NCI-H510A treated with DMSO at 0.1 percent for 48 hours (cell line): ENCODE measurements around the gene ARSA.
A peak's percentile ranks its signal among the peaks of the same experiment; 100 is the strongest.
"Not testable (repeated sequence)": the region's sequence is repeated elsewhere in the genome, so short reads cannot be mapped to it uniquely, and the experiment has no call there.

Experiments
- DNase-seq: peaks from one replicate; lab custom pipeline; 2025; lab: John Stamatoyannopoulos, UW

The ARSA gene

DNA sequence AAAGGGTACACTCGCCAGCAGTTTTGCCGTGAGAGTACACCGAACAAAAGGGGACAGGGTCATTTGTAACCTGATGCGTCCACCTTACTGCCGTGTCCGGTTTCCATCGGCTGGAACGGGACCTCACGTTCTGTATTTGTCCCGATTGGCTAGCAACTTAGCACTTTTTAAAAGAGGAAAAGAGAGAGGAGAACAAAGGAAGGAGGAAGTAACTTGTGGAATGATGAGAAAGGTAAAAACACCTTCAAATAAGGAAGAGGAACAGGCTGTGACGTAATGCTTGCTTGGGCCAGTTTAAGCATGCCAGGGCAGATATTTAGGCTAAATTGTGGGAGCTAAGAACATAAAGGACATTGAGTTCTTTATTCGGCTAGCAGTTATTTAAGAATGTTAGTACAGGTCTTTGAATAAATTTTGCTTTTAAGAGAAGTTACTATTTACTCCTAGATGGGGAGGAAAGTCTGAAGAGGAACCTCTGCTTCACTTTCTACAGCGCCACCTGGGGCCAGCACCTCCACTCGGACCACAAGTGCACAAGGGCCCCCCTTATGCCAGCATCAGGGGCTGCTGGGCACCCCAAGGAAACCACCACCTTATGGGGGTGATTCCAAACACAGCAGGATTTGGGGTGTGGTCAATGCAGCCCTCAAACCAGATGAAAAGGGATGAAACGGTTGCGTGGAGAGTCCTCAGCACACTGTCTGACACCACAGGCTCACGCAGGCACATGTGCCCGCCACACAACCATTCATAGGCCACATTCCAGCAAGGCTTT, 5.8 kb downstream of the ARSA start:
- peak; percentile 48 for DNase-seq

DNA sequence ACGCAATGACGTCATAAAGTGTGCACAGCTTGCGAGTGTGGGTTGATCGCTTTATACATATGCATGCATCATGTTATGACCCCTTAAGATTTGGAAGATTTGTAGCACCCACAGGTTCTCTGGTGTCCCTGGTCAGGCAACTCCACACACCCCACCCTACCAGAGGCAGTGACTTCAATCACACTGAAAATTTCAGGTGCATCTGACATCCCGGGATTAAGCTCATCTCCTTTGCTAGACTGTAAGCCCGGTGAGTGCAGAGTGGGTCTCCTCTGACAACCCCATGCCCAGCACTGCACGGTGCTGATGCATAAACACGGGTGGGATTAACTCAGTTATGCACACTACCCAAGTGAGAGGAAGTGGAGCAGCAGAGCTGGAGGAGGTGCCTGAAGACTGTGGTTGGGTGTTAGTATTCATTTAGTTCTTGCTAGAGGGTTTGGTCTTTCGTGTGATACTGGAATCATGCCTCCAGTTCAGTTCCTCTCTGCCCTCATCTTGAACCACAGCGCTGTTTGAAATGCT, 6.5 kb downstream of the ARSA start:
- DNase-seq = no peak

DNA sequence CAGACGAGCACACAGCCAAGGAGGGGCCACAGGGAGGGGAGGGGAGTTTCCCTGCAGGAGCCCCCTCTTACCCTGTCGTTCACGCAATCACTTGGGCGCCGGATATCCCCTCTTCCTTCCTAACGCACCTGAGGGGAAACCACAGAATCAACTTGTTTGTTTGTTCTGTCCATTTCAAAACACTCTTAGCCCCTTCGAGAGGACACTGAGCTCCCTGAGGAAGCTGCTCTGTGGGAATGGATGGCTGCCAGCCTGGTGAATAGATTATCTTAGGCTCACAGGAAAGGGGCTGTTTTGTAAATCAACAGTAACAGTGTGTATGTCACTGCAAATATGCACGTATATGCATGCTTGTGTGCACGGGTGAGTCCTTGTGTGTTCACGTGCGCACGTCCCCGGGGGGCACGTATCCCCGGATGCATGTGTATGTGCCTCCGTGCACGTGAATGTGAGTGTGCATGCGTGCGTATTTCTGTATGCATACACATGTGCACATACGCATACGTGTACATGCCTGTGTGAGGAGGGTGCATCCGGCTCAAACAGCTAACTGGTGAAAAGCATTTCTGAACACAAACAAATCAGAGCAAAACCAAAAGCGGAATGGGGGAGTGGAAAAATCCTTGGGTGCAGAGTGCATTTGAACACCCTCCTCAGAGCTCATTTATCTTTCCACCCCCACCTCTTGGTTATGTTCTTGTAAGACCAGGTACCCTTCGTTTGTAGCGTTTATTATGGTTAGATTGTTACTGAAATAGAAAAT, 7.2 kb downstream of the ARSA start:
- peak; percentile 33 for DNase-seq

DNA sequence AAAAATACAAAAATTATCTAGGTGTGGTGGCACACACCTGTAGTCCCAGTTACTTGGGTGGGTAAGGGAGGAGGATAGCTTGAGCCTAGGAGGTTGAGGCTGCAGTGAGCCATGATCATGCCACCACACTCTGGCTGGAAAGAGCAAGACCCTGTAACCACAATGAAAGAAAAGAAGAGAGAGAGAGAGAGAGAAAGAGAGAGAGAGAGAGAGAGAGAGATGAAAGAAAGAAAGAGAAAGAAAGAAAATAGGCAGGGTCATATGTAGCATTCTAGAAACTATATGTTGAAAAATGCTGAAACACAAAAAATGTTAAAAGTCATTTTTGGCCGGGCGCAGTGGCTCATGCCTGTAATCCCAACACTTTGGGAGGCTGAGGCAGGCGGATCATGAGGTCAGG, 13.7 kb downstream of the ARSA start:
- DNase-seq = not testable (repeated sequence)

DNA sequence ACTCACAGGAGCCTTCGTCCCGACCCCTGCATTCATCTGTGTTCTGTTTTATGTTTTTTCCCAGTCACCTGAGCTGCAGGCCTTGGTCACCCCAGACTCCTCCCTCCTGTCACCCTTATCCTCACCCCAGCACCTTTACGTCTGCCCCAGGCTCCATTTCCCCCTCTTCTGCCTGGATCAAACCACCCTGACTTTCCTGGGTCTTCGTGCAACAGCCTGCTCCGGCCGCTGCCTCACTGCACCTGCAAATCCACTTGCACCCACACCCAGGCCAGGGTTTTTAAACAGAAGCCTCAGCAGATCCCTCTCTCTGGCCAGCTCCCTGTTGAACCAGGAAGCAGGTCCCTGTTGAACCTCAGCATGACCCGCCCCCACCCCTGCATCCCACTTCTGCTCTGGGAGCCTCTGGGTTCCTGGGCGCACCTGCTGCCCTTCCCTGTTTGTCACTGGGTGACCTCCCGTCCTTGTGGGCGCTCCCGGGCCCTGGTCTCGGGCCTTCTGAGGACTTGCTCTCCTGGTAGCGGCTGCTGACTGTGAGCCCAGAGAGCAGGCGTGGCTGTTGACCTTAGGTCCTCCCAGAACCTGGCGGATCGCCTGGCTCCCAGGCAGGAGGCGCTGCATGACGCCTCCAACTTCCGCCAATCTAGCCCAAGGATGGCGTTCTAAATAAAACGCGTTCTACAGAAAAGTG, 14.5 kb downstream of the ARSA start:
- peak; percentile 10 for DNase-seq

DNA sequence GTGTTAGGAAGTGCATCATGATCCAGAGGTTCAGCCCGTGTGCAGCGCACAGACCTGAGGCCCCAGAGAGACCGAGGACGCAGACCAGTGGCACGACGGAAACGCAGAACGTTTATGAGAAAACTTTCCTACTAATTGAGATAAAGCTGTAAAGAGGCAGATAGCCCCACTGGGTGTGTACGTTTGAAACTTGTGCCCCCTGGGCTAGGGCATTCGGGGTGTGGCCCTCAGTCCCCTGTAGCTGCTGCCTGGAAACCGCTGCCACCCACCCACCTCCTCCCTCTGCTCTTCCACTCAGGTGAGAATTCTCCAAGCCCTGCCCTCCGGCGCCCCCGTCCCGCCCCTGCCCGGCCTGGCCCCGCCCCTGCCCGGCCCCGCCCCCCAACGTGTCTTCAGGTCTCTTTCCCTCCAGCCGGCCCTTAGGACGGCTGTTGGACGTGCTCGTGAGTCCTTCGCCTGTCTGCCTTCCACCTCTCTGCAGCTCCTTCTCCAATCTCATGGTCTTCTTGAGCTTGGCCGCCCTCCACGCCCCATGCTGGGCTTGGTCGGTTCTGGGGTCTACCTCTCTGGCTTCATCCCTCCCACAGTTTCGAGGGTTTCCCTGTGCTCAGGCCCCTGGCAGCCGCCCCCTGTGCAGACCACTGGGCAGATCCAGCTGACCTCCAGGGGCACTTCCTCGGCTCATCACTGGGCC, 15.3 kb downstream of the ARSA start:
- no peak for DNase-seq

DNA sequence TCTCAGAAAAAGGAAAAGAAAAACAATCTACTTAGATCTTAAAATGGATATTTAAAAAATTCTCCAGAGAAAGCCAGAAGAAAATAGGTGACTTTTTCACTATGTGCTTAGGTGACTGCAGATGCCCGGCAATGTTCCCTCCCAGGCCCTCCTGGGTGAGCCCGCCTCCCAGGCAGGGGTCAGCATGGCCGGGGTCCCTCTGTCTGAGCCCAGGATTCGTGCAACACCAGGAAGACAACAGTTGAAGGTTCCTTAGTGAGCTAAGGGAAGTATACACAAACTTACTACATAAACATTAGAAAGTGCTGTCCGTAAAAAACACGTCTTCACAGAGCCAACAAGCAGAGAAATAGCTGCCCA, 15.8 kb downstream of the ARSA start:
- no peak for DNase-seq

DNA sequence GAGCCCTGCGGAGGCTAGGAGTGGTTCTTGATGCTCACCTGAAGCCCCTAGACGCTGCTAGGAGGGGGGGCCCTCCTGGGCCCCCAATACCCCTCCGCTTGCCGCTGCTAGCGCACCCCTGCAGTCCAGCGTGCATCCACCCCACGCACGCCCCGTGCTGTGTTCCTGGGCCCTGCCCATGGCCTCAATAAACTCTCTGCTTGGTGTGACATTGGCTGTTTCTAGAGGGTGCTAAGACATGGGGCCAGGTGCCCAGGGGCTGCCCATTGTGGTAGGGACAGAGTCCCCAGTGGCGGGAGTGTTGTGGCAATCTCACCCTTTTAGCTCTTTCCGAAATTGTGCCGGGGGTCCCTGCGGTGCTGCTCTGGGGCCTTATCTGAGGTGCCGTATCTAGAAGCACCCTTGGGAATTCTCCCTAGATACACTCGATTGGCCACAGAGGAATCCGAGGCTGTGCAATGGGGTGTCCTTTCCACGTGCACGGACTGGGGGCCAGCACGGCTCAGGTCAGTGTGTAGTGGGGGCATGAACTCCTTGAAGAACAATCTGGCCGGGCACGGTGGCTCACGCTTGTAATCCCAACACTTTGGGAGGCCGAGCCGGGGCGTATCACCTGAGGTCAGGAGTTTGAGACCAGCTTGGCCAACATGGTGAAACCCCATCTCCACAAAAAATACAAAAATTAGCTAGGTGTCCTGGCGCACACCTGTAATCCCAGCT, 16.5 kb downstream of the ARSA start:
- no peak for DNase-seq

DNA sequence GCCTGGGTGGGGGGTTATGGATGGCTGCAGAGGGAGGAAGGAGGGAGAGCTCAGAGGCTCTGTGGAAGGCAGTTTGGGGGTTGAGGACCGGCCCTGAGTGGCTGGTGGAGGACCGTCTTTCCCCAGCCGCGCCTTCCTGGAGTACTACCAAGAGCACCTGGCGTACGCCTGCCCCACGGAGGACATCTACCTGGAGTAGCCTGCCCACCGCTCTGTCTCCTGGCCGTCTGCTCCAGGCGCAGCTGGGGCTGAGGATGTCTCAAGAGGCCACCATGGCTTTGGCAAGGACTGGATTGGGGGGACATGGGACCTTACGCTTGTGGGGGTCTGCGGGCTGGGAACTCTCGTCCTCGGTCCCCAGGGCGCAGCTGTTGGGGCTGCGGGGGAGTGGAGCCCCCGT, 17.4 kb downstream of the ARSA start:
- DNase-seq = no peak

DNA sequence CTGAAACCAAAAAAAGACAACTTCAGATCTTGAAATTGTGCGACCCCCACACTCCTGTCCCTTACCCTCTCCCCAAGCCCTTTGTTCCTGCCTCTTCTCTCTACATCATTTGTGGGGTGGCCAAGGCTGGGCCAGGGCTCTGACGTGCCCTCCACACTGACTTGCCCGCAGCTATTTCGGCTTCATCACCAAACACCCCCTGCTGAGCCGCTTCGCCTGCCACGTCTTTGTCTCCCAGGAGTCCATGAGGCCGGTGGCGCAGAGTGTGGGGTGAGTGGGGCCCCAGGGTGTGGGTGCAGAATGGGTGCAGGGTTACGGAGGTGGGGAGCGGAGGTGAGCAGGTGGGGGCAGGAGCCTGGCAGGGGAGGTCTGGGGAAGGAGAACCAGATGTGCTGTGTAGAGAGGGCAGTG, 17.9 kb downstream of the ARSA start:
- no peak for DNase-seq

DNA sequence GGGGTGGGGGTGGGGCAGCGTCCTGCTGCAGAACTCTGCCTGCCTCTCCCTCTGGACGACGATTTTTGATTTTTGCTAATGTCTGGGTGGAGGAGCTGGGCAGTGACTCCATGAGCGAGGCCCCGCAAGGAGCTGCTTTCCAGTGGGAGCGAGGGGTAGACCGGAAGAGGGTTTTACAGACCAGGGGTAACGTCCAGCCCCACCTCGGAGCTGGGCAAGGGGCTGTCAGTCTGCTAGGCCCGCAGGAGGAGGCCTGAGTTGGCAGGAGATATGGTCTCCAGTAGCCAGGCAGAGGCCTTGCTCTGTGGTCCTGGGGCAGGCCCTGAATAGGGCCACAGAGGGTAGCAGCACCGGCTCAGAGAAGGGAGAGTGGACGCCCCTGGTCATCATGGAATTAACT, 18.4 kb downstream of the ARSA start:
- DNase-seq = no peak

DNA sequence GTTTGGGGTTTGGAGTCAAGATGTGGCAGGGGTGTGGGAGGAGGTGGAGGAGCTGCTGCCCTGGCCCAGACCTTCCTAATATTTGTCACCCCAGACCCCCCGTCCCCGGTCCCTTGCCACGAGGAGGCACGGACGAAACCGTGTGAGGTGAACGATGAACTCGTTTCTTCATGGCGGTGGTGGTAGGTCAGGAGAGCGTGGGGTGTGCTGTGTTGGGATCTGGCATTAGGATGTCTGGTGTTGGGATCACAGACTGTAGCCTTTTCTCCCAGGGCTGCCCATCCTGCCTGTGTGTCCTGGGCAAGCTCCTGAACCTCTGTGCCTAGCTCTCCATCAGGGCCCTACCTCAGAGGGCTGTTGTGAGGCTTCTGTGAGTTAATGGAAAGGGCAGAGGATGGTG, 19.0 kb downstream of the ARSA start:
- no peak for DNase-seq

DNA sequence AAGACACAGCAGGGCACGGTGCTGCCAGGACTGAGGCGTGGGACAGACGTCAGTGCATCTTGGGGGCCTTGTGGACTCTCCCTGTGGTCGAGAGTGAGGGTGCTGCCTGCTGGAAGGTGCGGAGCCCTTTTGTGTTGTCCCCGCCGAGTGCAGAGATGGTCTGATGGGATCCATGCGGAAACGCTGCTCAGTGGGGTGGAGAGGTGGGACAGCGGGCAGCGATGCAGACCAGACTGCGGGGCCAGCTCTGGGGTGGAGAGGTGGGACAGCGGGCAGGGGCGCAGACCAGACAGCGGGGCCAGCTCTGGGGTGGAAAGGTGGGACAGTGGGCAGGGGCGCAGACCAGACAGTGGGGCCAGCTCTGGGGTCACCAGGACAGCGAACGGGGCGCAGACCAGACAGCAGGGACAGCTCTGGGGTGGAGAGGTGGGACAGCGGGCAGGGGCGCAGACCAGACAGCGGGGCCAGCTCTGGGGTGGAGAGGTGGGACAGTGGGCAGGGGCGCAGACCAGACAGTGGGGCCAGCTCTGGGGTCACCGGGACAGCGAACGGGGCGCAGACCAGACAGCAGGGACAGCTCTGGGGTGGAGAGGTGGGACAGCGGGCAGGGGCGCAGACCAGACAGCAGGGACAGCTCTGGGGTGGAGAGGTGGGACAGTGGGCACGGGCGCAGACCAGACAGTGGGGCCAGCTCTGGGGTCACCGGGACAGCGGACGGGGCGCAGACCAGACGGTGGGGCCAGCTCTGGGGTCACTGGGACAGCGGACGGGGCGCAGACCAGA, 19.7 kb downstream of the ARSA start:
- not testable (repeated sequence) for DNase-seq

DNA sequence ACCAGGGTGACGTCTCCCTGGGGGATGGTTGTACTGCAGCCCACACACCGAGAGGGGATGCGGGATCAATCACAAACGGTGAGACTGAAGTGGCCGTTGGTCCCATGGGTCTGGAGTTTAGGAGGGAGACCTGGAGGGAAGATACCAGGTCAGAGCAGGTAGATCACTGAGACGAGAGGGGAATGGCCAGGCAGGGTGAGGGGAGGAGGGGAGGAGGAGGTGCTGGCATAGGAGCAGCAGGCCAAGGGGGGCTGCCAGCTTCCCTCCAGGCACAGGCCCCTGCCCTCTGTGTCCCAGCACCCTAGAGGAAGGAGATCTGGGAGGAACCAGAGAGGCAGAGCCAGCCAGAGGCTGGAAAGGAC, 20.3 kb downstream of the ARSA start:
- no peak for DNase-seq

DNA sequence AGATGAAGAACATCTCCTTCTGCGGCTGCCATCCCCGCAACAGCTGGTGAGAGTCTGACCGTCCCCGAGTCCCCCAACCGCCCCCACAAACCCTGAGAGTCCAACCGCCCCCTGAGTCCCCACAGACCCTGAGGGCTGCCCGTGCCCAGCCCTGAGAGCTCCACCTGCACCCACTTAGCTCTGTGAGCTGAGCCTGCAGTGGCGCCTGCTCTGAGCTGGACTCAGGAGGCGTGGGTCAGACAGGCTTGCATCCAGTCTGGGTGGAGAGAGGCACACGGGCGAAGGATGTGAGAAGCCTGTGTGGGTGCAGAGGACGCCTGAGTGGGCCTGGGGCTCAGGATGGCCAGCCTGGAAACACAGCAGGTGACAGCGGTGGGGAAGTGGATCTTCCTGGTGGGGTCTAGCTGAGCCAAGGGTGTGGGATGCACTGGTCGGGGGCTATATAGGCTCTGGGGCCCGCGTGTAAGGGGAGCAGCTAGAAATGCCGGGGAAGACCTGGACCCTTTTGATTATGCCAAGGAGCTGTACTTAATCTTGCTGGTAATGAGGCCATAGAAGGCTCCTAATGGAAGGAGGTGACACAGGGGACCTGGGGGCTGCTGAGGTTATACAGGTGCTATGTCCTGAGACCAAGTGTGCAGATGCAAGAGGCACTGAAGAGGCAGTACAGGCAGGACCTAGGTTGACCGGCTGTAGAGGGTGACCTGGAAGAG, 20.9 kb downstream of the ARSA start:
- no peak for DNase-seq

DNA sequence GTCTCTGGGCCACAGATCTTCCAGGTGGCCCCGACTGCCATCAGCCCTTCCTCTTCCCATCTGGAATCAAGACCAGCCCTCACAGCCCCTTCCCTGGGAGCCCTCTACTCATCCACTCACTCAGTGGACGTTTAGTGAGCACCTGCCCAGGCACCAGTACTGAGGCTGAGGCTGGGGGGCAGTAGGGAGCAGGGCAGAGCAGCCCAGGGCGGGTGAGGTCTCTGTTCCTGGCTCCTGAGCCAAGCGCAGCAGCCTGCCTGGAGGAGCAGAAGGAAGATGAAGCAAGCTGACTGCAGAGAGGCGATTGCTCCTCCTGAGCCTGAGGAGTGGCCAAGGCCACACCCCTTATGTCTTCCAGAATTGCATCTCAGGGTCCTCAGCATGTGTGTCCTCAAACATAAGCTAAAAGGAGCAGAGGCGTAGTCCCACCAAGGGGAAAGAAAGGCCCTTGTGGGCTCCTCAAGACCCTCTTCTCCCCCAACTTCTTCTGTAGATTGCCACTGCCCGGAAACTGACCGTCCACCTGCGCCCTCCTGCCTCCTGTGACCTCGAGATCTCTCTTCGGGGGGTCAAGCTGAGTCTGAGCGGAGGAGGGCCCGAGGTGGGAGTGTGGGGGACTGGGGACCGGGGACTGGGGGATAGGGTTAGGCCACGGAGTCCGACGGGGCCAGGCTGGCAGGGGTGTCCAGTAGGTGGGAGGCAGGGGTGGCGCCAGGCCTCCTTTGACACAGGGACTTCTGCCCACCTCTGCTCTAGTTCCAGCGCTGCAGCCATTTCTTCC, 21.6 kb downstream of the ARSA start:
- DNase-seq = no peak

DNA sequence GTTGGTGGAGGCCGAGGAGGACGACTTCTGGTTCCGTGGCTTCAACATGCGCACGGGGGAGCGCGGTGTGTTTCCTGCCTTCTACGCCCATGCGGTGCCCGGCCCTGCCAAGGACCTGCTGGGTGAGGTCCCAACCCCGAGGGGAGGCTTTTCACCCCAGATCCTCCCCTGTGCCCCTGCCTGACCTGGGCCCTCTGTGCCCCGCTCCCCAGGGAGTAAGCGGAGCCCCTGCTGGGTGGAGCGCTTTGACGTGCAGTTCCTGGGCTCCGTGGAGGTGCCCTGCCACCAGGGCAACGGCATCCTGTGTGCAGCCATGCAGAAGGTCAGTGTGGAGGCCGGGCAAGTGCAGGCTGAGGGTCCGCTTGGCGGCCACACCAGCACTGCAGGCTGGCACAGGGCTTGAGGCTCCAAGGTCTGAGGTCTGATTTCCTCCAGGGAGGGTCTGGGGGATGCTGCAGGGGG, 22.3 kb downstream of the ARSA start:
- no peak for DNase-seq

DNA sequence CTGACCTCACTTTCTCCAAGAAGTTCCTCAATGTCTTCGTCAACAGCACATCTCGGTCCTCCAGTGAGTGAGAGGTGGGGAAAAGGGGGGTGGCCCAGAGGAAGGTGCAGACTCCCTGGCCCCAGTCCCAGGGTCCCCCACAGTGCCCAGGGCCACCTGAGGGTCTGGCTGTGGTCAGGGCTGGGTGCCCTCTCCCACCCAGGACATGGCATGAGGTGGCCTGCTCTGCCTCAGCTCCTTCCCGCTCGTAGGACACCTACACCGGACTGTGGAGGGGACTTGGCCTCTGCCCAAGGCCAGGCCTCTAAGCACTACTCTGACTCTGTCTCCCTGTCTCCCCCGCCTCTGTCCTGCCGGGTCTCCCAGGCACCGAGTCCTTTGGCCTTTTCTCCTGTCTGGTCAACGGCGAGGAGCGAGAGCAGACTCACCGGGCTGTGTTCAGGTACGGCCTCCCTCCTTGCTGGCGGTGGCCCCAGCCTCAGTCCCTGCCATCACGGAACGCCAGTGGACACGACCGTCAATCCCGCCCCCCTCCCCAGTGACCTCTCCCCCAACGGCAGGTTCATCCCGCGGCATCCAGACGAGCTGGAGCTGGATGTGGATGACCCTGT, 22.8 kb downstream of the ARSA start:
- DNase-seq = no peak
